Measurements from ENCODE around the gene STC2. TPM values are rescaled to one million over a fixed set of nuclear protein-coding genes. Genes with fewer than 3 reads are reported as not detected.

Gene STC2
- total RNA-seq, 1 donor from 2014 or later = 9.5 TPM

GRCh38 chr5:173314166-173314952 lies 13.9 kb downstream of the STC2 start:
- intact Hi-C loops (cut with micrococcal nuclease) = no loop called here

GRCh38 chr5:173313351-173313801 lies 14.8 kb downstream of the STC2 start:
- intact Hi-C loops (cut with micrococcal nuclease) = no loop called here

- intact Hi-C loops (cut with micrococcal nuclease) = no loop called here
Observed at GRCh38 chr5:173312821-173313220, 15.4 kb downstream of the STC2 start.

- intact Hi-C loops (cut with micrococcal nuclease) = no loop called here
Observed at GRCh38 chr5:173311818-173312585, 16.2 kb downstream of the STC2 start.

GRCh38 chr5:173310861-173311785 lies 17.1 kb downstream of the STC2 start:
- intact Hi-C loops (cut with micrococcal nuclease) = no loop called here

GRCh38 chr5:173310218-173310769 lies 17.9 kb downstream of the STC2 start:
- intact Hi-C loops (cut with micrococcal nuclease) = no loop called here

GRCh38 chr5:173309731-173310130 lies 18.5 kb downstream of the STC2 start:
- intact Hi-C loops (cut with micrococcal nuclease) = no loop called here

- intact Hi-C loops (cut with micrococcal nuclease) = no loop called here
Observed at GRCh38 chr5:173308226-173308625, 20.0 kb downstream of the STC2 start.

- intact Hi-C loops (cut with micrococcal nuclease) = no loop called here
Observed at GRCh38 chr5:173307695-173308094, 20.5 kb downstream of the STC2 start.

GRCh38 chr5:173306695-173307094 lies 21.5 kb downstream of the STC2 start:
- intact Hi-C loops (cut with micrococcal nuclease) = no loop called here

GRCh38 chr5:173304591-173304988 lies 23.6 kb downstream of the STC2 start:
- intact Hi-C loops (cut with micrococcal nuclease) = no loop called here

GRCh38 chr5:173303878-173304590 lies 24.2 kb downstream of the STC2 start:
- intact Hi-C loops (cut with micrococcal nuclease) = no loop called here

GRCh38 chr5:173302546-173303155 lies 25.6 kb downstream of the STC2 start:
- intact Hi-C loops (cut with micrococcal nuclease) = no loop called here

- intact Hi-C loops (cut with micrococcal nuclease) = no loop called here
Observed at GRCh38 chr5:173301695-173302545, 26.3 kb downstream of the STC2 start.

GRCh38 chr5:173300389-173301047 lies 27.7 kb downstream of the STC2 start:
- intact Hi-C loops (cut with micrococcal nuclease) = no loop called here

- intact Hi-C loops (cut with micrococcal nuclease) = no loop called here
Observed at GRCh38 chr5:173299820-173300219, 28.4 kb downstream of the STC2 start.

GRCh38 chr5:173298213-173298926 lies 29.8 kb downstream of the STC2 start:
- intact Hi-C loops (cut with micrococcal nuclease) = no loop called here

GRCh38 chr5:173297813-173298212 lies 30.4 kb downstream of the STC2 start:
- intact Hi-C loops (cut with micrococcal nuclease) = no loop called here
